AG10803 (cell line): Measurements from ENCODE around the gene GNB1.

Experiments
- DNase-seq: peaks from one replicate; pipeline ENCODE4 v3.0.0; 2010; ENCODE audit warnings: low read depth
- H3K4me3 ChIP-seq: 2 replicates; pipeline ENCODE4 v1.5.1; 2011; ENCODE audit warnings: mild to moderate bottlenecking, low read length, control low read depth
- CTCF ChIP-seq: conservative IDR thresholded peaks from 2 replicates; pipeline ENCODE4 v1.5.1; 2011; ENCODE audit warnings: mild to moderate bottlenecking, low read length, control low read depth, inconsistent platforms

GNB1 gene

GRCh38 chr1:1825217-1825616, 65.7 kb downstream of the GNB1 start:
- no peak overlapping the region for H3K4me3 ChIP-seq
- no peak for TF ChIP-seq CTCF
- no peak for DNase-seq

GRCh38 chr1:1819762-1820161, 71.1 kb downstream of the GNB1 start:
- DNase-seq: no peak
- no peak overlapping the region for H3K4me3 ChIP-seq
- no peak for TF ChIP-seq CTCF

- no peak overlapping the region for H3K4me3 ChIP-seq
- no peak for TF ChIP-seq CTCF
- DNase-seq: no peak
These were observed 73.7 kb downstream of the GNB1 start for GRCh38 chr1:1817221-1817620.

GRCh38 chr1:1815606-1816281, 75.1 kb downstream of the GNB1 start:
- TF ChIP-seq CTCF: no peak
- DNase-seq: no peak
- H3K4me3 ChIP-seq: no peak overlapping the region

- no peak for TF ChIP-seq CTCF
- H3K4me3 ChIP-seq: no peak overlapping the region
- no peak for DNase-seq
These were observed 81.4 kb downstream of the GNB1 start for GRCh38 chr1:1809489-1809888.

GRCh38 chr1:1808206-1808605, 82.7 kb downstream of the GNB1 start:
- no peak for DNase-seq
- TF ChIP-seq CTCF: no peak
- H3K4me3 ChIP-seq: no peak overlapping the region

GRCh38 chr1:1806890-1807289, 84.0 kb downstream of the GNB1 start:
- no peak overlapping the region for H3K4me3 ChIP-seq
- DNase-seq: peak; percentile 54
- no peak for TF ChIP-seq CTCF
